Measurements from ENCODE around the gene GPRIN3. TPM values are rescaled to one million over a fixed set of nuclear protein-coding genes. Genes with fewer than 3 reads are reported as not detected.

GPRIN3 gene
- total and polyA plus RNA-seq, 2 experiments from 2014 or later: 5.1 to 18.0 TPM

- Histone ChIP-seq H3K27me3 (no peaks in the 10 kb centered on the region), H3K9me3 (ENCODE audit: low read depth) (no peaks in the 10 kb centered on the region), H3K4me1 (ENCODE audit: low read depth) (peaks cover 7% of the 10 kb centered on the region), H3K27ac (no peak overlapping the region), H3K4me3 (no peak overlapping the region), H3K36me3 (no peaks in the 10 kb centered on the region)
- TF ChIP-seq CTCF (IDR thresholded peaks at IDR 0.05; ENCODE audit: low read depth, low read length): no peak
- peak in 1 of 2 donors; percentile 39 for DNase-seq (ENCODE audit: low read depth in 1 of 2, low spot score in 1 of 2)
These were observed 86.3 kb downstream of the GPRIN3 start for GRCh38 chr4:89221167-89221867.

- H3K4me3 ChIP-seq: no peak overlapping the region
- no peak for DNase-seq (ENCODE audit: low read depth in 1 of 2, low spot score in 1 of 2)
- no peak for TF ChIP-seq CTCF (IDR thresholded peaks at IDR 0.05; ENCODE audit: low read depth, low read length)
These were observed 89.0 kb downstream of the GPRIN3 start for GRCh38 chr4:89218587-89218986.

GRCh38 chr4:89217604-89218003 is 90.0 kb downstream of the GPRIN3 start:
- H3K27me3 ChIP-seq: no peaks in the 10 kb centered on the region
- no peaks in the 10 kb centered on the region for H3K9me3 ChIP-seq (ENCODE audit: low read depth)
- no peaks in the 10 kb centered on the region for H3K36me3 ChIP-seq
- H3K27ac ChIP-seq: no peak overlapping the region
- no peak overlapping the region for H3K4me3 ChIP-seq
- DNase-seq (ENCODE audit: low read depth in 1 of 2, low spot score in 1 of 2): no peak
- H3K4me1 ChIP-seq (ENCODE audit: low read depth): no peaks in the 10 kb centered on the region
- no peak for TF ChIP-seq CTCF (IDR thresholded peaks at IDR 0.05; ENCODE audit: low read depth, low read length)

More at GRCh38 chr4:89218587-89218986, 89.0 kb downstream of the GPRIN3 start:
- no peaks in the 10 kb centered on the region for H3K9me3 ChIP-seq (ENCODE audit: low read depth)
- H3K4me1 ChIP-seq (ENCODE audit: low read depth): no peaks in the 10 kb centered on the region
- H3K27me3 ChIP-seq: no peaks in the 10 kb centered on the region
- H3K27ac ChIP-seq: no peak overlapping the region
- H3K36me3 ChIP-seq: no peaks in the 10 kb centered on the region

- TF ChIP-seq CTCF (IDR thresholded peaks at IDR 0.05; ENCODE audit: low read depth, low read length): no peak
- Histone ChIP-seq H3K36me3 (no peaks in the 10 kb centered on the region), H3K4me3 (no peak overlapping the region), H3K27me3 (no peaks in the 10 kb centered on the region), H3K4me1 (ENCODE audit: low read depth) (no peaks in the 10 kb centered on the region), H3K27ac (no peak overlapping the region), H3K9me3 (ENCODE audit: low read depth) (no peaks in the 10 kb centered on the region)
- no peak for DNase-seq (ENCODE audit: low read depth in 1 of 2, low spot score in 1 of 2)
These were observed 90.7 kb downstream of the GPRIN3 start for GRCh38 chr4:89216866-89217265.

GRCh38 chr4:89216422-89216821 is 91.2 kb downstream of the GPRIN3 start:
- H3K36me3 ChIP-seq: no peaks in the 10 kb centered on the region
- H3K4me1 ChIP-seq (ENCODE audit: low read depth): no peaks in the 10 kb centered on the region
- H3K27ac ChIP-seq: no peak overlapping the region
- H3K9me3 ChIP-seq (ENCODE audit: low read depth): no peaks in the 10 kb centered on the region
- no peak for DNase-seq (ENCODE audit: low read depth in 1 of 2, low spot score in 1 of 2)
- no peak for TF ChIP-seq CTCF (IDR thresholded peaks at IDR 0.05; ENCODE audit: low read depth, low read length)
- no peaks in the 10 kb centered on the region for H3K27me3 ChIP-seq
- H3K4me3 ChIP-seq: no peak overlapping the region

All from cardiac muscle cell (in vitro differentiated cells and primary cell).